GM13977 (cell line): Measurements from ENCODE around the gene PFDN4.

Experiments used
- DNase-seq: peaks from one replicate; pipeline ENCODE4 v3.0.0; 2012; ENCODE audit warnings: low spot score
- CTCF ChIP-seq: IDR thresholded peaks from 2 replicates; pipeline ENCODE4 v1.5.1; 2012; ENCODE audit warnings: mild to moderate bottlenecking, control low read depth; ENCODE audit not compliant: insufficient read depth; ENCODE audit errors: extremely low read depth, missing control alignments
- in situ Hi-C: fragments of 300-500 bp; cut with MboI; formaldehyde crosslinking; loops from one replicate; pipeline ENCODE4 v1.12.0; 2022; ENCODE audit warnings: low sequenced_read_pairs, low pct_unique_long_range_greater_than_20kb, mixed read lengths, inconsistent platforms; ENCODE audit not compliant: unreplicated experiment

The PFDN4 gene

GRCh38 chr20:54167909-54168872 is 39.7 kb upstream of the PFDN4 start:
- no peak for DNase-seq
- in situ Hi-C loops: no loop called here
- TF ChIP-seq CTCF: no peak

- in situ Hi-C loops: no loop called here
- no peak for TF ChIP-seq CTCF
- no peak for DNase-seq
Observed at GRCh38 chr20:54168961-54169862, 38.7 kb upstream of the PFDN4 start.

- no peak for DNase-seq
- no peak for TF ChIP-seq CTCF
- in situ Hi-C loops: no loop called here
Observed at GRCh38 chr20:54170026-54170471, 37.8 kb upstream of the PFDN4 start.

- no peak for TF ChIP-seq CTCF
- in situ Hi-C loops: no loop called here
- no peak for DNase-seq
Observed at GRCh38 chr20:54170963-54171362, 36.9 kb upstream of the PFDN4 start.

GRCh38 chr20:54172532-54172855 is 35.4 kb upstream of the PFDN4 start:
- in situ Hi-C loops: no loop called here
- DNase-seq: no peak
- TF ChIP-seq CTCF: no peak

- TF ChIP-seq CTCF: no peak
- no peak for DNase-seq
- in situ Hi-C loops: no loop called here
Observed at GRCh38 chr20:54172856-54173652, 34.8 kb upstream of the PFDN4 start.
